Body of pancreas (tissue), 4 donors: ENCODE results near the gene MELTF. TPM values are rescaled to one million over a fixed set of nuclear protein-coding genes. Genes with fewer than 3 reads are reported as not detected.

Experiments
- ATAC-seq: fragments of 150-250 bp; one replicate; pipeline ENCODE4 v1.9.1; 2016
- DNase-seq, 4 donors: peaks; one replicate each; pipeline ENCODE4 v3.0.0-alpha.2; 2019
- H3K27ac ChIP-seq, 4 donors: fragments of 200-600 bp; sonication (generic); 1 replicate in 3 of 4; 2 replicates in 1 of 4; pipeline versions ENCODE4 v1.5.1 to v1.6.1; 2016 to 2019; ENCODE audit warnings: mild to moderate bottlenecking in 1 of 4, mixed read lengths in 1 of 4, moderate library complexity in 1 of 4
- H3K27me3 ChIP-seq, 2 donors: fragments of 200-600 bp; sonication (generic); one replicate each; pipeline ENCODE4 v1.6.0; 2016; ENCODE audit warnings: mild to moderate bottlenecking in 1 of 2
- H3K36me3 ChIP-seq, 2 donors: fragments of 200-600 bp; sonication (generic); replicated peaks in 1 of 2; 2 replicates each; pipeline ENCODE4 v1.5.1; 2016; ENCODE audit warnings: low read depth in 2 of 2; ENCODE audit not compliant: insufficient read depth in 1 of 2
- H3K4me1 ChIP-seq: fragments of 200-600 bp; sonication (generic); one replicate; pipeline ENCODE4 v1.6.0; 2016
- H3K4me3 ChIP-seq, 2 donors: fragments of 200-600 bp; sonication (generic); 1 replicate in 1 of 2; 2 replicates in 1 of 2; pipeline ENCODE4 v1.5.1; 2016 to 2019
- H3K9me3 ChIP-seq, 3 donors: fragments of 200-600 bp; sonication (generic); 1 replicate in 2 of 3; 2 replicates in 1 of 3; pipeline ENCODE4 v1.5.1; 2016
- CTCF ChIP-seq, 7 experiments: fragments of 450-650 bp in 4 of 7; fragments of 200-600 bp in 3 of 7; sonication (generic) in 3 of 7; IDR thresholded peaks; one replicate each; pipeline ENCODE4 v1.5.1; 2016 to 2019; ENCODE audit warnings: antibody characterized with exemption in 7 of 7
- POLR2A ChIP-seq, 3 donors: fragments of 450-650 bp; IDR thresholded peaks; one replicate each; pipeline ENCODE4 v1.6.1; 2016; ENCODE audit warnings: antibody characterized with exemption in 3 of 3, mild to moderate bottlenecking in 2 of 3
- WGBS, 2 donors: methylation state at CpG; one replicate each; pipeline ENCODE4 v1.1.5; 2017; 5-methylcytosine and 5-hydroxymethylcytosine counted together
- intact Hi-C: fragments of 100-400 bp; cut with DNase I; formaldehyde crosslinking; loops from one replicate; pipeline ENCODE4 v1.15.1; 2023
- total RNA-seq, 2 donors: library from RNA; depleted of rRNA; stranded (reverse); fragments of >200 nt; gene quantifications; one replicate each; pipeline ENCODE4 v1.1.0, GENCODE V29; 2016

Gene MELTF
- total RNA-seq, 2 donors from 2014 or later, result 4.9 to 6.6 TPM

DNA sequence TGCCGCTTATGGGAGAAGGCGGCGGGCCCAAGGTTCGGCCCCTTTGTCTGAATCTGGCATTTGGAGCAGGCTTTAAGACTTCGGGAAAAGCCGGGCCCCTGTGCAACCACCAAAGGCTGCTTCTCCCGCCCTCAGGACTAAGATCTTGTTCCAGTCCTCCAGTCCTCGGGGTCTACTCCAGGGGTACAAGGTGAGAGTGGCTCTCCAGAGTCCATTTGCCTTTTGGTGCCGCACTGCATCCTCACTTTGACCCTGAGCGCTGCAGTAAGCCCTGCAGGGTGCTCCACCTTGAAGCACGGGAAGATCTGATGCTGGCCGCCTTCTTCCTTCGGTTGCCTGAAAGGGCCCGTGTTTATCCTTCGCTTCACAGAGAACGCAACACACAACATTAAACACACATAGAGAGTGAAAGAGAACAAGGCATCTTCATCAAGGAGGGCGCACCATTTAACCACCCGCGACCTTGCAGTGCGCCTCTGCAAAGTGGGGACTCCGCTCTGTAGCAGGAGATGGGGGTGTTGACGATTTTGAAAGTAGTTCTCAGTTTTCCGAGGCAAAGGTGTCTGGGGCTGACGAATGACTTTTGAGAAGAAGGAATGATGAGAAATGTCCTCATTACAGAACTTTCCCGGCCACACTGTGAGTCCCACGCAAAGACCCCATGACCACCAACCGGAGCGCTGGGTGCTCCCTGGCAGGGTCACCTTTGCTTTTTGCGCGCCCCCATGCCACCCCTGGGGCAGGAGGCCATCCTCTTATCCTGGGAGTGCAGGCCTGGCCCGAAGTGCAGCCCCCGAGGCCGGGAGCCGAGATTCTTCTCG lies 62.0 kb downstream of the MELTF start:
- WGBS, 2 donors, result 67 to 85% methylated on average over 29 to 35 of the region's 35 CpGs
- ATAC-seq, result no peak

GRCh38 chr3:196966526-196967401 lies 62.9 kb downstream of the MELTF start:
- TF ChIP-seq POLR2A (IDR thresholded peaks at IDR 0.05), result no peak
- TF ChIP-seq CTCF (IDR thresholded peaks at IDR 0.05), result no peak
- Histone ChIP-seq H3K27me3 (no peaks in the 10 kb centered on the region), H3K9me3 (no peaks in the 10 kb centered on the region), H3K4me3 (no peak overlapping the region), H3K27ac (no peak overlapping the region), H3K4me1 (peaks cover 17% of the 10 kb centered on the region), H3K36me3 (no peaks in the 10 kb centered on the region)
- WGBS, 2 donors, result 86 to 87% methylated on average over 41 to 47 of the region's 47 CpGs
- intact Hi-C loops, result no loop called here
- DNase-seq (no peak), ATAC-seq (no peak)

More for the DNA sequence above, 62.0 kb downstream of the MELTF start:
- H3K36me3 ChIP-seq, result no peaks in the 10 kb centered on the region
- H3K4me1 ChIP-seq, result peaks cover 17% of the 10 kb centered on the region
- H3K9me3 ChIP-seq, result no peaks in the 10 kb centered on the region
- no peak overlapping the region for H3K27ac ChIP-seq
- DNase-seq, result no peak
- no peaks in the 10 kb centered on the region for H3K27me3 ChIP-seq
- intact Hi-C loops, result no loop called here
- peak overlapping the region; percentile 51 to 76 for H3K4me3 ChIP-seq
- TF ChIP-seq CTCF (IDR thresholded peaks at IDR 0.05) (no peak), POLR2A (IDR thresholded peaks at IDR 0.05) (no peak)

GRCh38 chr3:196965804-196966173 lies 63.8 kb downstream of the MELTF start:
- TF ChIP-seq POLR2A (IDR thresholded peaks at IDR 0.05) (no peak), CTCF (IDR thresholded peaks at IDR 0.05) (no peak)
- intact Hi-C loops, result no loop called here
- H3K4me3 ChIP-seq, result no peak overlapping the region
- H3K36me3 ChIP-seq, result no peaks in the 10 kb centered on the region
- H3K27ac ChIP-seq, result no peak overlapping the region
- WGBS, 2 donors, result 90 to 93% methylated on average over 10 of the region's 10 CpGs
- no peaks in the 10 kb centered on the region for H3K27me3 ChIP-seq
- DNase-seq, result no peak
- no peaks in the 10 kb centered on the region for H3K9me3 ChIP-seq
- peaks cover 17% of the 10 kb centered on the region for H3K4me1 ChIP-seq
- no peak for ATAC-seq

DNA sequence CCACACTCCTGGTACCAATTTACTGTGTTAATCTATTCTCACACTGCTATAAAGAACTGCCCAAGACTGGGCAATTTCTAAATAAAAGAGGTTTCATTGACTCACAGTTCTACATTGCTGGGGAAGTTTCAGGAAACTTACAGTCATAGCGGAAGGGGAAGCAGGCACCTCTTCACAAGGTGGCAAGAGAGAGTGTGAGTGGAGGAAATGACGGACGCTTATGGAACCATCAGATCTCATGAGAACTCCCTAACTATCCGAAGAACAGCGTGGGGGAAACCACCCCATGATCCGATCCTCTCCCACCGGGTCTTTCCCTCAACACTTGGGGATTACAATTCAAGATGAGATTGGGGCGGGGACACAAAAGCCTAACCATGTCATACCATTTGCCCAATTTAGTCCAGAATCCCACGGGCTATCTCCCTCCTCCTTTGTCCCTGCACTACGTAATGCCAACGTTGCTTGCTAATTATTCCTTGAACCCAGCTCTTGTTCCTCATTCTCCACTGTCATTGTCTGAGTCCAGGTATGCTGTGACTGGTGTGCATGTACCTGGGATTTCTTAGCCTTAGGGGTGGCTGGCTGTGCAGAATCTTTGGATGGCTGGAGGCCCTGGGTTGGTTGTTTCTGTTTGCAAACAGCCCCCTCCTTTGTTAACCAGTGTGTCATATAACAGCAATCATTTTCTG lies 64.4 kb downstream of the MELTF start:
- Histone ChIP-seq H3K4me1 (peaks cover 16% of the 10 kb centered on the region), H3K4me3 (no peak overlapping the region), H3K9me3 (no peaks in the 10 kb centered on the region), H3K36me3 (no peaks in the 10 kb centered on the region), H3K27ac (no peak overlapping the region), H3K27me3 (no peaks in the 10 kb centered on the region)
- TF ChIP-seq POLR2A (IDR thresholded peaks at IDR 0.05) (no peak), CTCF (IDR thresholded peaks at IDR 0.05) (no peak)
- ATAC-seq (no peak), DNase-seq (no peak)
- intact Hi-C loops, result no loop called here
- 92 to 93% methylated on average over 11 of the region's 11 CpGs for WGBS, 2 donors
